GM12878 (cell line): ENCODE data around the gene MXRA7. TPM values are rescaled to one million over a fixed set of nuclear protein-coding genes. Genes with fewer than 3 reads are reported as not detected.

Source experiments
- ATF2 ChIP-seq: IDR thresholded peaks from 2 replicates; pipeline ENCODE4 v1.6.1; 2012; ENCODE audit warnings: low read length, inconsistent platforms
- BRCA1 ChIP-seq: IDR thresholded peaks from 2 replicates; pipeline ENCODE4 v1.6.1; 2011; ENCODE audit warnings: low read depth, low read length, improper control_type of control experiment
- CBX5 ChIP-seq: sonication (generic); IDR thresholded peaks from 2 replicates; pipeline ENCODE4 v1.6.1; 2016; ENCODE audit warnings: low read depth, moderate library complexity, mild to moderate bottlenecking, inconsistent platforms
- CEBPB ChIP-seq, 2 experiments: fragments of 150-350 bp in 1 of 2; IDR thresholded peaks; 2 replicates each; pipeline ENCODE4 v1.6.1; 2012 to 2014; ENCODE audit warnings: low read depth in 2 of 2, low read length in 2 of 2, borderline replicate concordance in 1 of 2, inconsistent platforms in 1 of 2
- CHD1 ChIP-seq: IDR thresholded peaks from 2 replicates; pipeline ENCODE4 v1.6.1; 2012; ENCODE audit warnings: low read depth, low read length, improper control_type of control experiment
- CREB1 ChIP-seq: IDR thresholded peaks from 2 replicates; pipeline ENCODE4 v1.6.1; 2012; ENCODE audit warnings: low read depth, mild to moderate bottlenecking, inconsistent platforms
- EGR1 ChIP-seq, 2 experiments: IDR thresholded peaks; 1 replicate in 1 of 2; 2 replicates in 1 of 2; pipeline ENCODE4 v1.6.1; 2011 to 2012; ENCODE audit warnings: low read depth in 2 of 2, low read length in 2 of 2, borderline replicate concordance in 1 of 2, mild to moderate bottlenecking in 1 of 2, moderate library complexity in 1 of 2
- ESRRA ChIP-seq: IDR thresholded peaks from 2 replicates; pipeline ENCODE4 v1.6.1; 2012; ENCODE audit warnings: mild to moderate bottlenecking, low read length, improper control_type of control experiment
- ETV6 ChIP-seq, 2 experiments: fragments of 450-650 bp in 1 of 2; IDR thresholded peaks in 1 of 2; conservative IDR thresholded peaks in 1 of 2; 2 replicates each; pipeline ENCODE4 v1.6.1; 2014; ENCODE audit warnings: antibody characterized with exemption in 1 of 2, borderline replicate concordance in 1 of 2, low read depth in 1 of 2, mild to moderate bottlenecking in 1 of 2, moderate library complexity in 1 of 2
- IKZF1 ChIP-seq: fragments of 450-650 bp; conservative IDR thresholded peaks from 2 replicates; pipeline ENCODE4 v1.6.1; 2017; ENCODE audit warnings: antibody characterized with exemption, mild to moderate bottlenecking
- IRF5 ChIP-seq: fragments of 450-650 bp; IDR thresholded peaks from 2 replicates; pipeline ENCODE4 v1.6.1; 2017; ENCODE audit warnings: borderline replicate concordance
- JUNB ChIP-seq: IDR thresholded peaks from 2 replicates; pipeline ENCODE4 v1.6.1; 2016; ENCODE audit warnings: antibody characterized with exemption, mild to moderate bottlenecking
- KDM1A ChIP-seq: fragments of 200-600 bp; sonication (generic); IDR thresholded peaks from 2 replicates; pipeline ENCODE4 v1.6.1; 2016; ENCODE audit warnings: borderline replicate concordance
- KLF5 ChIP-seq: fragments of 450-650 bp; IDR thresholded peaks from 2 replicates; pipeline ENCODE4 v1.6.1; 2014; ENCODE audit warnings: mild to moderate bottlenecking; ENCODE audit not compliant: partially characterized antibody
- NBN ChIP-seq: fragments of 450-650 bp; IDR thresholded peaks from 2 replicates; pipeline ENCODE4 v1.6.1; 2016
- NR2C1 ChIP-seq: fragments of 450-650 bp; IDR thresholded peaks from 2 replicates; pipeline ENCODE4 v1.6.1; 2017; ENCODE audit warnings: antibody characterized with exemption, mild to moderate bottlenecking, moderate library complexity
- RELB ChIP-seq: fragments of 450-650 bp; IDR thresholded peaks from 2 replicates; pipeline ENCODE4 v1.6.1; 2017; ENCODE audit warnings: low read depth, mild to moderate bottlenecking, moderate library complexity
- SMAD5 ChIP-seq: IDR thresholded peaks from 2 replicates; pipeline ENCODE4 v1.6.1; 2016; ENCODE audit warnings: antibody characterized with exemption, low read depth
- TAF1 ChIP-seq: IDR thresholded peaks from 2 replicates; pipeline ENCODE4 v1.6.1; 2011; ENCODE audit warnings: mild to moderate bottlenecking, low read depth, low read length, borderline replicate concordance
- TCF3 ChIP-seq: IDR thresholded peaks from 2 replicates; pipeline ENCODE4 v1.6.1; 2012; ENCODE audit warnings: low read depth, mild to moderate bottlenecking, low read length, borderline replicate concordance; ENCODE audit not compliant: insufficient read depth
- ZNF592 ChIP-seq: fragments of 450-650 bp; IDR thresholded peaks from 2 replicates; pipeline ENCODE4 v1.6.1; 2017; ENCODE audit warnings: mild to moderate bottlenecking, moderate library complexity
- polyA plus RNA-seq, 11 experiments: library from polyadenylated mRNA; depleted of rRNA in 4 of 11; unstranded in 6 of 11; stranded (reverse) in 5 of 11; fragments of >200 nt; fragmentation: Nextera tagmentation in 4 of 11; fragmentation: Illumina TruSeq in 1 of 11; extraction: Ambion mirVana in 4 of 11; extraction: Trizol in 1 of 11; gene quantifications; 1 replicate in 1 of 11; 2 replicates in 10 of 11; pipeline versions ENCODE4 v1.2.1 to v1.2.3, GENCODE V29; 2011 to 2016; ENCODE audit warnings: inconsistent platforms in 2 of 11, missing spikeins in 2 of 11, low read depth in 1 of 11
- total RNA-seq, 4 experiments: library from RNA; depleted of rRNA in 3 of 4; stranded (reverse); fragments of >200 nt in 3 of 4; fragmentation: Illumina TruSeq in 1 of 4; extraction: Trizol in 1 of 4; gene quantifications; 2 replicates each; pipeline versions ENCODE4 v1.2.1 to v1.2.3, GENCODE V29; 2013 to 2021

MXRA7 gene
- total and polyA plus RNA-seq, 10 of the 15 experiments (the other 5 are each of a cell fraction or from before 2014, with no cell fraction given) = 0.03 to 2.0 (median 0.33) TPM

- TF ChIP-seq ZNF592 (no peak), TCF3 (no peak), KDM1A (no peak), IKZF1 (no peak), CEBPB (IDR thresholded peaks at IDR 0.05; ENCODE audit: borderline replicate concordance in 1 of 2, low read depth in 2 of 2, low read length in 2 of 2) (no peak), CHD1 (no peak), KLF5 (no peak), CREB1 (no peak; the same call in 1 of the 2 replicates), ETV6 (conservative IDR thresholded peaks at IDR 0.05 in 1 of 2, IDR thresholded peaks at IDR 0.05 in 1 of 2; ENCODE audit: borderline replicate concordance in 1 of 2, low read depth in 1 of 2) (no peak), BRCA1 (no peak), IRF5 (no peak), CBX5 (no peak), EGR1 (IDR thresholded peaks at IDR 0.05; ENCODE audit: borderline replicate concordance in 1 of 2, low read depth in 2 of 2, low read length in 2 of 2) (no peak), RELB (peak; percentile 44; the same call in 1 of the 2 replicates), NBN (no peak), TAF1 (peak; percentile 36; the same call in 1 of the 2 replicates), NR2C1 (no peak), JUNB (no peak), ATF2 (no peak), ESRRA (no peak), SMAD5 (no peak; the same call in 1 of the 2 replicates)
Observed at GRCh38 chr17:76671912-76672262, 38.9 kb downstream of the MXRA7 start (continued).
